D341Med (cell line): ENCODE measurements around the gene NRXN3.
"Not testable (repeated sequence)": the region's sequence is repeated elsewhere in the genome, so short reads cannot be mapped to it uniquely, and the experiment has no call there.

Experiments
- DNase-seq: peaks from one replicate; pipeline ENCODE4 v3.0.0; 2012; ENCODE audit warnings: low spot score

NRXN3 gene

DNA sequence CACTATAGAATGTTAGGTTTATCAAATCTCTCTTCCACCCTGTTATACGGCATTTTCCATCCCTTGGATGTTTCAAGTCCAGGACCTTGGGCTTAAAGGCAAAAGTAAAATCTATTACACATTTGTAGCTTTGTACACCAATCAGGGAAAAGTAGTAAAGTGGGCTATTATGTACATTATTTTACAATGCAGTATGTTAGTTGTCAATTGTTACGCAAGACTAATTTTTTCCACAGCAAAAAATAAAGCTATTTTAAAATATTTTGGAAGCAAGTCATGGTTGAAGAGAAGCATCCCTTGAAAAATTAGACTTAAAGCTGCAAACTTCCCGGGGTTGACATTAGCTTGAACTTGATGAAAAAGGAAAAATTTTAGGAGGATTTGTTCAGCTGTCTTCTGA, 1564.9 kb downstream of the NRXN3 start:
- no peak for DNase-seq

DNA sequence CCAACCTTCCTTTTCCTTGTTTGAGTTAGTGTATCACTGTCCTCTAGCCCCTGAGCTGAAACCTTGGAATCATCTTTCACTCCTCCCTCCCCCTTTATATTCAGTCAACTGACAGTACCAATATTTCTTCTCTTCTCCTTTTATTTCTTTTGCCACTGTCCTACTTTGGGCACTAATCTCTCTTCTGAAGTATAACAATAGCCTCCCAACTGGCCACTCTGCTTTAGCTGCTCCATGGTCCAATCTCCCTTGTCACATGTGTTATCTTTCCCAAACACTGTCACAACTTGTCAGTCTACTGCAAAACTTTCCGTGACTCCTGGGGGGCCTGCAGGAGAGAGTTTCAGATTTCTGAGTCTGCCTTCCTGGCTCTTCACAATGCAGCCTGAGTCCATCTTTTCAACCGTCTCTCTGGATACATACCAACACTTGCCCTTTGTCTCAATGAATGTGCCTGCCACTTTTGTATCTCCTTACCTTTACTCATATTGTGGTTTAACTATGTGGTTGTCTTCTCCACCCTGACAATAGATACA, 1570.0 kb downstream of the NRXN3 start:
- DNase-seq = no peak

DNA sequence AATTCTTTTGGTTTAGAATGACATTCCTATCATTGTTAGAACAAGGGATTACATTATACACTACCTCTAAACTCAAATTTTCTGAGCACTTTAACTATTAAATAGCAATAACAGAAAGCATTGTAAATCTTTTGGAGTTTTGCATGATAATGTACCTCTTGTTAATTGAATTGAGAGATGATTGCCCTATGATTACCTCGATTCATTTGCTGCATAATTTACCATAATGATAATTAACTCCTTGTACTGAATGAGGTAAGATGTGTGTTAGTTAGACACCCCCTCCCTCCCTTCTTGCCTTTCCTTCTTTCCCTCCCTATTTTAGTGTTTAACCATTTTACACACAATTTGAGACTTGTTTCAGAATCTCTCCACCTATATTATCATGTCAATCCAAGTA, 1572.0 kb downstream of the NRXN3 start:
- DNase-seq = no peak

DNA sequence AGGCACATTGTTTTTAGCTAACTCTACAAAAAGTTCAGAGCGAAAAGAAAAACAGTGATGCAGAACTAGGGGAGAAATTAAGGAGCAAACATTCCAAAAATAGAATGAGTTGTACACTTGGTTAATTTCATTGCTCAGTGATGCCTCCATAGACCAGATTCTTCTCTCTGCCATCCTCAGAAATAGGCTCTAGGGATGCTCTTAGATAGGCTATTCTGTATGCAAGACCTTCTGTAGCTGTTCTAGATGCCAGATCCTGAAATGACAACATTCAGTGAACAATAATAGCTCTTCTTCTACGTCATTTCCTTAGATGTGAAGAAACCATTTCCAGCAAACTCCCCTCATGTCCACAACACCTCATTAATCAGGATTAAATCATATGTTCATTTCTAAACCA, 1574.9 kb downstream of the NRXN3 start:
- DNase-seq = no peak

DNA sequence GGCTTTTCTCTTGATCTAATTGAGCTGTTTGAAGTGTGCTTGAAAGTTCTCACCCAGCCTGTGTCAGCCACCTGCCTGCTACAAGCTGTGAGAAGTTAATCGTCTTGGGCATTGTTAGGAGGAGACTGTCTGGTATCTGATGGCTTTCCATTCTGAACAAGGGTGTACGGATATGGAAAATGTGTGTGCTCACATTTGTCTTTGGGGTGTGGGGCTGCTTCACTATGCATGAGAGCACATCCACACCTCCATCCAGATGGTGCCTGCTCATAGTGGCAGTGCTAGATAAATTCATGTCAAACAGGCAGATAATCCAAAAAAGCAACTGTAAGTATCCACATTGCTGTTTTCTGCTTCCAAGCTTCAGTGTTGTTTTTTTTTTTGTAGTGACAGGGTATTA, 1578.9 kb downstream of the NRXN3 start:
- no peak for DNase-seq

DNA sequence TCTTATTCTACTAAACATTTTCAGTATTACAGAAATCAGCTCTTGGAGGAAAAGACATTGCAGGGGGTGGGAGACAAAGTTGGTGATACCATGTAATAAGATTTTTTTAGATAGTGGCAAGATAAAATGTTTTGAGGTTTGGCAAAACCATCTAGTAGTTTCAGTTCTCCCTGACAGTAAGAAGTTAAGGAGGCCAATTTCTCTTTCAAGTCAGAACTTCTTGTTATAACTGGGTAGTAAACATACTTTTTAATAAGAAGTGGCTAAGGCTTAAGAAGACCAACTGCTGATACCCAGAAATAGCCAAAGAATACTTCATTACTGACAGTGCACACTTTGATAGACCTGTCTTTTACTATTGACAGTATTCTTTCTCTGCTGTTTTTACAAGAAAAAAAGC, 1588.8 kb downstream of the NRXN3 start:
- DNase-seq = no peak

DNA sequence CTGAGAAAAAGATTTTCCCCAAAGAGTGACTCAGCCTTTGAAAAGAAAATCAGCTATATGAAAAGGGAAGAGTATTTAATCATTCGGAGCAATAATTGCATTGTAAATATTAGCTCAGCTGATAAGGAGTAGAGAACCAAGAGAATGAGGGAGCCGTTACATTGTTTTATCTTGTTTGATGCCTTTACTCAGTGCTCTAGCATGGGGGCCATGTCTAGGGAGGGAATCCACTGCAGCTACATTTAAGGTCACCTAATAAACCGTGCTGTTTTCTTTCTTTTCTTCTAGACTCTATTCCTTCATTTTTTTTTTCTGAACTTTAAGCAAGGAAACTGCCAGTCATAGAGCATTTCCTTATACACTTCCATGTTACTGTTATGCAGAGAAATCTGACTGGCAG, 1594.2 kb downstream of the NRXN3 start:
- DNase-seq = no peak

DNA sequence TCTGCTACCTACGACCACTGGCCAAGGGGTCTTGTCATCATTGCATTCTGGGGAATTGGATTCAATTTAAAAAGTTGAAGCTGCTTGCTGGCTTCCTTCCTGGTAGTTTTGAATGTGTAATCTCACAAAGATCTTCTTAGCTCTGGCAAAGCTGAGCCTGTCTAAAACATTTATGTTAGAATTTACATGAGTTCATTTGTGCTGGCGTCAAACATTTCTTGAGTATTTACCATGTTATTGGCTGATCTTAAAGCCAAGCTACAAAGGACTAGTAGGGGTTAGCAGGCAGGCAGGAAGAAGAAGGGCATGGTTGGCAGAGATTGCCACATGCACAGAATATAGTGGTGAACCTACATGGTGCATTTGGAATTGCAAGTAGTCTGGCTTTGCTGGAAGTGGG, 1596.3 kb downstream of the NRXN3 start:
- no peak for DNase-seq

DNA sequence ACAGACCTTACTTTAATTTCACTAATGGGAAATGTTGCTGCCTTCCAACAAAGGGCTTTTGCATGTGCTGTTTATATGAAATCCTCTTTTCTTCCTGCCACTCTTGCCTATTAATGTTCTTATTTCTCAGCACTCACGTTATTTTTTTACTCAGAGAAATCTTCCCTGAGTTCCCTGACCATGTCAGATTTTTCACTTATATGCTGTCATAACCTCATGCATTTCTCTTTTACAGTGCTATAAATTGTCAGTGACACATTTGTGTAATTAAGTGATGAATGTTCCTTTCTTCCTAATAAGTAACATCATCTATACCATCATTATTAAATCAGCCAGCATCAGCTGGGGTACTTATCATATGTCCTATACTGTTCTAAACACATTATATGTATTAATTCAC, 1597.1 kb downstream of the NRXN3 start:
- DNase-seq = no peak

DNA sequence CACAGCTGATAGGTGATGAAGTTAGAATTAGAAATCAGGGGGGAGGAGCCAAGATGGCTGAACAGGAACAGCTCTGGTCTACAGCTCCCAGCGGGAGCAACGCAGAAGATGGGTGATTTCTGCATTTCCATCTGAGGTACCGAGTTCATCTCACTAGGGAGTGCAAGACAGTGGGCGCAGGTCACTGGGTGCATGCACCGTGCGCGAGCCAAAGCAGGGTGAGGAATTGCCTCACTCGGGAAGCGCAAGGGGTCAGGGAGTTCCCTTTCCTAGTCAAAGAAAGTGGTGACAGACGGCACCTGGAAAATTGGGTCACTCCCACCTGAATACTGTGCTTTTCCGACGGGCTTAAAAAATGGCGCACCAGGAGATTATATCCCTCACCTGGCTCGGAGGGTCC, 1597.5 kb downstream of the NRXN3 start:
- not testable (repeated sequence) for DNase-seq

DNA sequence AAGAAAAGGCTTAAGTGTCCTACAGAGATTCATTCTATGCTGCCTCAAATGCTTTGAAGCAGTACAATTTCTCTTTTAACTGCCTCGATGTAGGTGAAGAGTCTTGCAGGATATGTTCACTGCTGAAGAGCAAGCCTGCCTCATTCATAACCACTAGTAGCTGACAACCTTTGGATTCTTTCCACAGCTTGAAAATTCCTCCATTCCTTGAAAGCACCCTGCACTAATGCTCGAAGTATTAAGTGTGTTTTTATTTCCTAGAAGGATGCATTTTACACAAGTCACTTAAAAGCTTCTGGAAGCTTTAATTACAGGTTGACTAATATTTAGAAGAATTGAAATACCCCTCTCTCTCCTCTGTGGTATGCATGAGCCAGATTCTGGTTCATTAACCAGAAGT, 1611.7 kb downstream of the NRXN3 start:
- no peak for DNase-seq

DNA sequence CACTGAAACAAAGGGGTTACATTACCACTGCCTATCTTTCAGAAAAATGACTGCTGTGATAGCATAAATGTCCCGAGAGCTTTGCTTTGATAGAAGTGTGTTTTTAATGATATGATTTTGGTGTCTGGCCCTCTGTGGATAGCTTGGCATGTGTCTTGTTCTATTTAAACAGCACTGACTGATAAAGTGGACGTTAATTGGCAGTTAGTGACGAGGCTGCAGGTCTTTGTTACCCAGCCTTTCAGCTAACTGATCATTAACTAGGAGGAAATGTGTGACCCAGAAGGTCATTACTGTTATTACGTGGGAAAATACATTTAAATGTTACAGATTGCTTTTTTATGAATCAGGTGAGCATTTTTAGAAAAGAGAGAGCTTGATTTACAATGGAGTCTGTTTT, 1612.9 kb downstream of the NRXN3 start:
- no peak for DNase-seq

DNA sequence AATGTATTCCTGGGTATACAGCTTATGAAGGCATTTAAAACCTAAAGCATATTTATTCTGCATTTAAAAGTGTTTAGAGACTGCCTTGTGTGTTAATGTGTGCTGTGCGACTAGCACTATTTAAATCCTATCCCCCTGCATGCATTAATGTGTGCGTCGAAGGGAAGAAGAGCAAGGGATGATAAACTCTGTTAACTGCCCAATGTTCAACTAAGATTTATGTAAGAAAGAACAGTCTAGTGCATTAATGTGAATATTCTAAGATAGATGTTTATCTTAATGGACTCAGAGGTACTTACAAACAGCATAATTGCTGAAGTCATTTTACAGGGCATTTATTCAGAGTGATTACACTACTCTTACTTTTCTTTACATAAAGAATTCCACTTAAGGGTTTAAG, 1616.3 kb downstream of the NRXN3 start:
- DNase-seq = no peak

DNA sequence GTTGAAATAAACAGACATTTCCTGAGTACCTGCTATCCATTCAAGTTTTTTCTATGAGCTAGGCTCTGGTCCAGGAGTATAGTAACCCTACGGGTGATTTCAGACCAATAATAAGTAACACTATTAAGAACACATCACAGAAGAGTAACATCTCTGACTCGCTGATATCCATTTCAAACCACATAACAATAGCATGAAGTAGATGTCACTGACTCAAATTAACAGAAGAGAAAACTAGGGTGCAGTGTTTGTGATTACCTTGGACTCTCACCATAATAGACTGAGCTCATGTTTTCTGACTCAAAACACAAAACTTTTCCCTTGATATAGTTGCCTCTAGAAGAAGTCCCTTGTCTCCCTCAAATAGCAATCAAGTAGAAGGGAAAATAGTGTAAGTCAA, 1618.2 kb downstream of the NRXN3 start:
- no peak for DNase-seq

DNA sequence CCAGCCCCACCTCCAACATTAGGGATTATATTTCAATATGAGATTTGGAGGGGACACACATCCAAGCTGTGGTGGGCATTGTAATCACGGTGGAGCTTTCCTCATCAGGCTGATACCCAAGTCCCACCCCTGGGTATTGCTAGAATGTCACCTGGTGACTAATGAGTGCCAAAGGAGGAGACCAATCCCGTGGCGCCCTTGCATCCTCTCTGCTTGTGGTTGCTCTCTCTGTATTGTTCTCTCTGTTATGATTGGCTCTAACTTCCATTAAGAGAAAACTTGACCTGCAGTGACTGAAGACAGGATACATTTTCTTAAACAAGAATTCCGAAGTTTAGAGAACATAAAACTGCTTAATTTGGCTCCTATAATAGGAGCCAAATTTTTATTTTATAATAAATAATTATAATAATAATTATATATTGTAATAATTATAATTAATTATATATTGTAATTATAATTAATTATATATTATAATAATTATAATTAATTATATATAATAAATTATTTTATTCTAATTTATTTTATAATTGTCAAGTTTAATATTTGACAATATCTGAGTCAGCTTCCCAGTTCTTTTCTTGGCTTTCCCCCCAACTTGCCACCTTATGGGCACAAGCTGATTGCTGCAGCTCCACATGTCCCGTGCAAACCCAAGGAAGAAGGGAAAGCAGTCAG, 1621.0 kb downstream of the NRXN3 start:
- DNase-seq = peak; percentile 10

DNA sequence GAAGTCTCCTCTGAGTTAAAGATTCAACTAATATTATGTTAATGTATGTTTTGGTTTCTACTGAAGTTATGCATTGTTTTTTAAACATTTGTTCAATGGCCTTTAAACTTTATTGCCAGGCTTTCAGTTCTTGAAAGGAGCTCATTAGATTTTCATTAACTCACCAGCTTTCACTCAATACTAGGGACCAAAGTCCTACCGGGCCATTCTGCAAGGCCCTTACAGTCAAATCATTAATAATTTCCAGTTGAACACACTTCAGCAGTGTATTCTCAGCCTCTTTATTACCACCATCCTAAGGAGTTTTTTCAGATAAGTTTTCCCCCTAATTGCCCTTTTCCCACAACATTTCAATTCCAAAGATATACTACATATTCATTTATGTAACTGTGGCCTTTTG, 1631.9 kb downstream of the NRXN3 start:
- DNase-seq = no peak

DNA sequence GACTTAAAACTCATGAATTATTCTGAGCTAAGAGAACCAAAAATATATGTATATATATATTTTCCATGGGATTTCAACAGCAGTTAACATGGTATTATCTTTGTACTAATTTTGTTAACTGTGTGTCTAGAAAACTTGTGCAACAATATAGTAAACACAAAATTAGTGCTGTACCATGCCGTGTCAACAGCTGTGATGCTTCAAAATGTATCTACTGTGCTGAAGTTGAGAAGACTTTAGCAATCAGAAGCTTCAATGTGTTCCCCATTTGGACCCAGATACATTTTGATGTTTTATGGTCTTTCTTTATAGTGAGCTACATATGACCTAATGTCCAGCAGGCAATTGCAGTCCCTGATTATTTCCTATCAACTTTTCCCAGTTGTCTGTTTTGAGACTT, 1635.5 kb downstream of the NRXN3 start:
- DNase-seq = no peak

DNA sequence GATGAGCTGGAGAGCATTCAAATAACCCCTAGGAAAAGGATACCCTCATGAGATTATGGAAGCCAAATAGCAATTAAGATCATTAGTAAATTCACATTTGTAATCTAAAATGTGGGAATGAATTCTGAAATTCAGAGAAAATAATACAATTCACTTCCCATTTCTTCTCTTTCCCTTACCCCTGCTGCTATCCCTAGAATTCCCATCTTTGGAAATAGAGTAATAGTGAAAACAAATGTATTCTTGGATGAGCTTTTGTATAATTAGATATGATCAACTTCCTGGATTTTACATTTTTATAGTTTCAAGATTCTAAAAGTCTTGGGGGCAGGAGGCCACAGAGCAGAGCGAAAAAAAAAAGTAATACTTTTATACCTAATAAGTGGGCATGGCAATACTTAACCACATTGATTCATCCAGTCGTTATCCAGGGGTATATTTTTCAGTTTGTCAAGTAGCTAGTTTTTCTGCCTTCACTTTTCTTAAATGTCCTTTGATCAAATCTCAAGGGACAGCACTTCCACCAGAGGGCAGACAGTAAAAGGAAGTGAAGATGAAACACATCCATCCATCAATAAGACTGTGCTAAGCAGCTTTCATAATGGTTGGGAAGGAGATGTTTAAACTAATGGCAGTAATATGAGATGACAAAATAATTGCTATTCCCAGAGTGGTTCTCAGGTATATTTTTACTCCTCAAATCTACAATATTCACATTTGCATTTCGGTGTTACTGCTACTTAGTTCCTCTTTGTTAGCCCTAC, 1639.9 kb downstream of the NRXN3 start:
- DNase-seq = no peak

DNA sequence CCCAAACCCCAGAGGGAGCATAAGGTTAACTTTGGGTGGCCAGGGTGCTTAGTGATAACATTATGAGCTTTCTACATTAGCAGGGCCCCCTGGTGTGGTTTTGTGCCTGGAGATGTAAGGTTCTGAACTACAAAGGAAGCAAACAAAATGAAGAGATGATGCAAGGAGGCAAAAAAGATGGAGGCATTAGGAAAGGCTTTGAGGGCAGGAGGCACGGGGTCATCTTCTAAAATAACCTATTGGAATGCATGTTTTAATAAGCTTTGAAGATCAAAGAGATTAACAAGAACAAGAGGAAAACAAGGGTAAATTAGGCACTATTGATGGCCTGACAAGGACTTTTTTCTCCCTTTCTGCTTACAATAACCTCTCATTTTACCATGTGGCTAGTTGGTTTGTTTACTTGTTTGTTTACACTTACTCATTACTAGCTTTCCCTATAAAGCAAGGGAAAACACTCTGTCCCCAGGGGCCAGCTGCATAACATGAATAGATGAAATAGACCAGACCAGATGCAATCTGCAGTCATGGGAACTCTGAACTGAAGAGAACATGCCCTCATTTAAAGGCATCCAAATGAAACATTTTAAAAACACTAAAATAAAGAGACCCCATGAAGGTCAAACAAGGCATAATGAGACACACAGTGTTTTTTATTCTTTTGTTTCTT, 1650.8 kb downstream of the NRXN3 start:
- no peak for DNase-seq

DNA sequence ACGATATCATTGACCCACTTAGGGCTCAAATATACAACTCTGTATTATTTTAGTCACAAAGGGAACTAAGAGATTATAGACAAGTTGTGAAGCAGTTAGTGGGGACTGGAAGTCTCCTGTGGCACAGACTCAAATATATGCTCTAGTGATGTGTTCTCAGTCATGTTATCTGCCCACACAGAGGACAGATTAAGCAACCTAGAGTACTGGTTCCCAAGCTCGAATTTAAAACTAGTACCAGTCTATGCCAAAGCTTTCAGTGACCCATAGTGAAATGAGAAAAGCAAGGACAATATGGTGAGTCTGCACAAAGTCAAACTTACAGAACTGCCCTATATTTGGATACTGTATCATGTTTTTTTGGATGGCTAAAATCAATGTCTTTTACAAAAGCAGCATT, 1651.9 kb downstream of the NRXN3 start:
- no peak for DNase-seq

DNA sequence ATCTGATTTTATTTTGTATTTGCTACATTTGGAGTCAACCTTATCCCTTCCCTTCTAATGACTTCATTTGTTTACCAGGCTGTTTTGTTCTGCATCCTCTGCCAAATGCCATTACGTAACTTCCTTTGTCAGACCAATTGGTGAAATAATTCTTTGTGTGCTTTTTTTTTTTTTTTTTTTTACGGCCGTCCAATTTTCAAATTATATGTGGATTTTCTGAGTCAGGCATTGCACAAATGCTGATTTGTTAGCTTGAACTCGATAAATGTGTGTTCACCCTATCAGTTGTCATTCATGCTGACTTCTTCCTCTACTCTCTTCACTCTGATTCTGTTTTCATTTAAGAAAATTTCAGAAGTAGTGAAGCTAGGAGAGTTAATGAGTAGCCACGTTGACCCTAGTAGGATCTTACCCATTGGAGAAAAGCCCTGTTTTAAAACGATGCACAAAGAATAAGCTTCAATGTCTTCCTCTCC, 1654.9 kb downstream of the NRXN3 start:
- DNase-seq = no peak

DNA sequence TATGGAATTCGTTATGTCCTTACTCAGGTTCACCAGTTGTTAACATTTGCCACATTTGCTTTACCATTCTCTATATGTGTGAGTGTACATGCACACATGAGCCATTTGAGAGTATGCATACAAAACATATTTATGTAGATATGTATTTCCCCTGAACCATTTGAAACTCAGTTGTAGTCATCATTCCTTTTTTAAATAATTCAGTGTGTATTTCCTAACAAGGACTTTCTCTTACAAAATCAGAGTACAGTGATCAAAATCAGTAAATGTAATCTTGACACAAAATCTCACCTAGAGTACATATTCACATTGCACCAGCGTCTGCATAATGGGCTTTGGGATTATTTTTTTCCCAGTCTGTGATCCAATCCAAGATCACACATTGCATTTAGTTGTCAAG, 1656.2 kb downstream of the NRXN3 start:
- DNase-seq = no peak
